Neuronal stem cell (in vitro differentiated cells): Measurements from ENCODE around the gene PILRB.
"Not testable (repeated sequence)": the region's sequence is repeated elsewhere in the genome, so short reads cannot be mapped to it uniquely, and the experiment has no call there.

Source experiments
- DNase-seq: peaks from one replicate; pipeline ENCODE4 v3.0.0-alpha.2; 2013; ENCODE audit warnings: low spot score
- H2AFZ ChIP-seq: one replicate; pipeline ENCODE4 v1.6.1; 2013; ENCODE audit warnings: mild to moderate bottlenecking, low read length, inconsistent platforms
- H2AK5ac ChIP-seq: 2 replicates; pipeline ENCODE4 v1.6.1; 2013; ENCODE audit warnings: low read depth, mild to moderate bottlenecking, inconsistent platforms, low read length, moderate library complexity, mixed read lengths
- H2BK120ac ChIP-seq: 2 replicates; pipeline ENCODE4 v1.6.1; 2013; ENCODE audit warnings: low read depth, mild to moderate bottlenecking, inconsistent platforms, low read length, moderate library complexity, mixed read lengths
- H2BK12ac ChIP-seq: one replicate; pipeline ENCODE4 v1.6.1; 2013; ENCODE audit warnings: low read length, inconsistent platforms
- H2BK15ac ChIP-seq: 2 replicates; pipeline ENCODE4 v1.6.1; 2013; ENCODE audit warnings: mild to moderate bottlenecking, low read length, inconsistent platforms, mixed read lengths
- H2BK5ac ChIP-seq: one replicate; pipeline ENCODE4 v1.6.1; 2013; ENCODE audit warnings: inconsistent platforms, mild to moderate bottlenecking, low read length, moderate library complexity
- H3K14ac ChIP-seq: one replicate; pipeline ENCODE4 v1.6.1; 2013; ENCODE audit warnings: low read length, inconsistent platforms
- H3K18ac ChIP-seq: 2 replicates; pipeline ENCODE4 v1.6.1; 2013; ENCODE audit warnings: low read length, inconsistent platforms
- H3K23ac ChIP-seq: 2 replicates; pipeline ENCODE4 v1.6.1; 2013; ENCODE audit warnings: low read depth, mild to moderate bottlenecking, mixed read lengths, low read length, inconsistent platforms; ENCODE audit not compliant: poor library complexity
- H3K27ac ChIP-seq: replicated peaks from 3 replicates; pipeline ENCODE4 v1.5.1; 2013; ENCODE audit warnings: low read length, inconsistent platforms
- H3K27me3 ChIP-seq, 3 experiments: 2 replicates each; pipeline ENCODE4 v1.6.1; 2013; ENCODE audit warnings: low read length in 3 of 3, mild to moderate bottlenecking in 2 of 3, inconsistent platforms in 1 of 3, low read depth in 1 of 3, mixed read lengths in 1 of 3, moderate library complexity in 1 of 3; ENCODE audit not compliant: control insufficient read depth in 3 of 3, insufficient read depth in 3 of 3
- H3K36me3 ChIP-seq, 2 donors: replicated peaks in 1 of 2; 2 replicates each; pipeline ENCODE4 v1.6.1; 2013; ENCODE audit warnings: low read length in 2 of 2; ENCODE audit not compliant: control insufficient read depth in 2 of 2, insufficient read depth in 2 of 2
- H3K4ac ChIP-seq: 2 replicates; pipeline ENCODE4 v1.6.1; 2013; ENCODE audit warnings: inconsistent platforms, mild to moderate bottlenecking, low read length, moderate library complexity
- H3K4me1 ChIP-seq, 2 donors: 1 replicate in 1 of 2; 2 replicates in 1 of 2; pipeline ENCODE4 v1.6.1; 2013; ENCODE audit warnings: low read length in 2 of 2, low read depth in 1 of 2; ENCODE audit not compliant: control insufficient read depth in 2 of 2, insufficient read depth in 1 of 2
- H3K4me2 ChIP-seq: one replicate; pipeline ENCODE4 v1.6.1; 2013; ENCODE audit warnings: mild to moderate bottlenecking, low read length, inconsistent platforms; ENCODE audit not compliant: insufficient read depth, poor library complexity, severe bottlenecking
- H3K4me3 ChIP-seq, 2 donors: 2 replicates each; pipeline ENCODE4 v1.5.1; 2013; ENCODE audit warnings: low read length in 2 of 2, mild to moderate bottlenecking in 2 of 2, inconsistent platforms in 1 of 2, moderate library complexity in 1 of 2
- H3K79me1 ChIP-seq: one replicate; pipeline ENCODE4 v1.6.1; 2013; ENCODE audit warnings: low read depth, mild to moderate bottlenecking, inconsistent platforms, low read length, moderate library complexity
- H3K9ac ChIP-seq: one replicate; pipeline ENCODE4 v1.6.1; 2013; ENCODE audit warnings: mild to moderate bottlenecking, low read depth, low read length, inconsistent platforms; ENCODE audit not compliant: poor library complexity
- H3K9me3 ChIP-seq, 2 donors: replicated peaks in 1 of 2; 2 replicates each; pipeline versions ENCODE3 to v1.6.1; 2013; ENCODE audit warnings: low read length in 2 of 2, mild to moderate bottlenecking in 2 of 2, inconsistent platforms in 1 of 2, low read depth in 1 of 2, mixed read lengths in 1 of 2, moderate library complexity in 1 of 2; ENCODE audit not compliant: control insufficient read depth in 2 of 2, insufficient read depth in 1 of 2
- H4K8ac ChIP-seq: one replicate; pipeline ENCODE4 v1.6.1; 2013; ENCODE audit warnings: low read depth, mild to moderate bottlenecking, inconsistent platforms, low read length, moderate library complexity
- H4K91ac ChIP-seq: one replicate; pipeline ENCODE4 v1.6.1; 2013; ENCODE audit warnings: low read length, low read depth, mild to moderate bottlenecking, inconsistent platforms; ENCODE audit not compliant: poor library complexity
- WGBS, 2 donors: extraction: QIAGEN DNeasy Blood & Tissue Kit; methylation state at CpG; one replicate each; pipeline ENCODE4 v1.1.7; 2013; ENCODE audit warnings: missing lambda C conversion rate in 2 of 2, mixed read lengths in 1 of 2; ENCODE audit not compliant: insufficient read length in 2 of 2, insufficient replicate concordance in 1 of 2; ENCODE audit errors: extremely low coverage in 2 of 2; 5-methylcytosine and 5-hydroxymethylcytosine counted together

Gene PILRB

DNA sequence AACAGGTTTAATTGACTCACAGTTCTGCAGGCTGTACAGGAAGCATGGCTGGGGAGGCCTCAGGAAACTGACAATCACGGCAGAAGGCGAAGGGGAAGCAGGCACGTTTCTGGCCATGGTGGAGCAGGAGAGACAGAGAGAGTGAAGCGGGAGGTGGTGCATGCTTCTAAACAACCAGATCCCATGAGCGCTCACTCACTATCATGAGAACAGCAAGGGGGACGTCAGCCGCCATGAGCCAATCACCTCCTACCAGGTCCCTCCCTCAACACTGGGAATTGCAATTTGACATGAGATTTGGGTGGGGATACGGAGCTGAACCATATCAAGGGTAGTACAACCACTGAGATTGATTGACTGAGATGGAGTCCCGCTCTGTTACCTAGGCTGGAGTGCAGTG is 32.2 kb upstream of the PILRB start:
- H3K27ac ChIP-seq, H2BK12ac ChIP-seq, H3K4me3 ChIP-seq, DNase-seq, H3K4ac ChIP-seq, H3K23ac ChIP-seq, H2BK120ac ChIP-seq, H3K18ac ChIP-seq, H3K14ac ChIP-seq, H2AK5ac ChIP-seq, H3K79me1 ChIP-seq, H3K4me2 ChIP-seq, H2AFZ ChIP-seq, H4K8ac ChIP-seq, H4K91ac ChIP-seq, H2BK5ac ChIP-seq, H3K27me3 ChIP-seq, H2BK15ac ChIP-seq, H3K9ac ChIP-seq, H3K4me1 ChIP-seq, H3K9me3 ChIP-seq: not testable (repeated sequence)
- peaks cover 2 to 29% of the 10 kb centered on the region in 2 donors for H3K36me3 ChIP-seq
- no CpG with 5 or more reads among the region's 9 CpGs for WGBS, 2 donors

DNA sequence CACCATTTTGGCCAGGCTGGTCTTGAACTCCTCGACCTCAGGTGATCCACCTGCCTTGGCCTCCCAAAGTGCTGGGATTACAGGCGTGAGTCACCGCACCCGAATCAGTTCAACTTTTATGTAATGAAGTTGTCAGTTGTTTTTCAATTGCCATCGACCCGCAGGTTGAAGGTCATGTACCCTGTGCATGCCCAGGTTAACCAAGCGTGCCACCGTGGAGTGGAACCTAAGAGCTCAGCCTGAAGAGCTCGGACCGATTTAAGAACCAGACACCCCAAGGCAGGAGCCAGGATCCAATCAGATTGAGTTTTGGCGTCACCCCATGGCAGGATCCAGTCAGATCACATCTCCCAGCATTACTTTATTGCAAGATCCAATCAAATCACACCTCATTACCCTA is 31.0 kb upstream of the PILRB start:
- H4K91ac ChIP-seq, DNase-seq, H3K4me2 ChIP-seq, H3K9me3 ChIP-seq, H2BK120ac ChIP-seq, H3K27me3 ChIP-seq, H3K27ac ChIP-seq, H2BK5ac ChIP-seq, H3K14ac ChIP-seq, H2BK12ac ChIP-seq, H3K18ac ChIP-seq, H2BK15ac ChIP-seq, H3K79me1 ChIP-seq, H2AK5ac ChIP-seq, H3K9ac ChIP-seq, H3K4me1 ChIP-seq, H3K4me3 ChIP-seq, H4K8ac ChIP-seq, H2AFZ ChIP-seq, H3K23ac ChIP-seq, H3K4ac ChIP-seq: not testable (repeated sequence)
- WGBS, 2 donors = no CpG with 5 or more reads among the region's 11 CpGs
- peaks cover 2 to 28% of the 10 kb centered on the region in 2 donors for H3K36me3 ChIP-seq

DNA sequence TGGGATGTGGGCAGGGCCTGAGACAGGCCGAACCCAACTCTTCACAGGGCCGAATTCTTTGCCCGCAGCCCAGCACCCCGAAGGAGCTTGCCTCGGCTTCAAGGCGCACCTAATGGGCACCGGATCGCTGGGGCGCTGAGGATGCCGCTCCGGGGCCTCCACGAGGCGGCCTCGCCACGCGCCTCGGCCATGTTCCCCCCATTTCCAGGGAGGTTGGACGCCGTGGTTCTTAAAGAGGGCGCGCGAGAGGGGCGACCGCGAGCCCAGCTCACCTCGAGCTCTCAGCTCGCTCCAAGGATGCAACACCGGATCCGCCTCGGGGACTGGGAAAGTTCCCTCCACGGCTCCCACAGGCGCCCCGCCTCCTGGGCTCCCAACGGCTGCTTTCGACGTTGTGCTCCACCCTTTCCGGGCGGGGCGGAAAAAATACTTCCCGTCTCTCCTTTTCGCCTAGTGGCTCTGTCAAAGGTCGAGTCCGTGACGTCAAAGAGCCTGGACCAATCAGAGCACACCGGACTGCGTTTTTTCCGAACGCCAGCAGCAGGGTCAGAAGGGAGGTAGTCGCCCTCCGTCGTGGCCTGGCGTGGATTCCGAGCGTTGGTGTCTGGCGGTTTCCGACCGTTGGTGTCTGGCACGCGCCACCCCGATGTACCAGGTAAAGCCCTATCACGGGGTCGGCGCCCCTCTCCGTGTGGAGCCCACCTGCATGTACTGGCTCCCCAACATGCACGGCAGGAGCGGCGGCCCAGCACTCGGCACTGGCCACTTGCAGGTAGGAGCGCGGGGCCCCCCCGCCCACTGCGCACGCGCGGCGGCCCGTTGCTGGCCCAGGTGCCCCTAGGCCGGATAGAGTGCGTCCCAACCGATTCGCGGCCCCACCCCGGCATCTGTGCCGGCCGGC is 22.1 kb upstream of the PILRB start:
- not testable (repeated sequence) for H3K79me1 ChIP-seq, H2AK5ac ChIP-seq, H3K14ac ChIP-seq, H2BK15ac ChIP-seq, H2BK12ac ChIP-seq, H4K8ac ChIP-seq, H3K4me1 ChIP-seq, H3K27me3 ChIP-seq, H2BK120ac ChIP-seq, H3K9me3 ChIP-seq, H3K4ac ChIP-seq, H4K91ac ChIP-seq
- peak overlapping the region; percentile 90 for H3K9ac ChIP-seq
- H3K18ac ChIP-seq = peak overlapping the region; percentile 95
- H3K36me3 ChIP-seq = peaks cover 0 to 23% of the 10 kb centered on the region in 2 donors
- H3K27ac ChIP-seq = peak overlapping the region; percentile 85
- no CpG with 5 or more reads among the region's 85 CpGs for WGBS, 2 donors
- peak overlapping the region; percentile 66 to 99 for H3K4me3 ChIP-seq
- peak overlapping the region; percentile 93 for H3K23ac ChIP-seq
- peak overlapping the region; percentile 45 for H3K4me2 ChIP-seq
- H2AFZ ChIP-seq = peak overlapping the region; percentile 94
- DNase-seq = peak; percentile 90
- H2BK5ac ChIP-seq = peak overlapping the region; percentile 53

DNA sequence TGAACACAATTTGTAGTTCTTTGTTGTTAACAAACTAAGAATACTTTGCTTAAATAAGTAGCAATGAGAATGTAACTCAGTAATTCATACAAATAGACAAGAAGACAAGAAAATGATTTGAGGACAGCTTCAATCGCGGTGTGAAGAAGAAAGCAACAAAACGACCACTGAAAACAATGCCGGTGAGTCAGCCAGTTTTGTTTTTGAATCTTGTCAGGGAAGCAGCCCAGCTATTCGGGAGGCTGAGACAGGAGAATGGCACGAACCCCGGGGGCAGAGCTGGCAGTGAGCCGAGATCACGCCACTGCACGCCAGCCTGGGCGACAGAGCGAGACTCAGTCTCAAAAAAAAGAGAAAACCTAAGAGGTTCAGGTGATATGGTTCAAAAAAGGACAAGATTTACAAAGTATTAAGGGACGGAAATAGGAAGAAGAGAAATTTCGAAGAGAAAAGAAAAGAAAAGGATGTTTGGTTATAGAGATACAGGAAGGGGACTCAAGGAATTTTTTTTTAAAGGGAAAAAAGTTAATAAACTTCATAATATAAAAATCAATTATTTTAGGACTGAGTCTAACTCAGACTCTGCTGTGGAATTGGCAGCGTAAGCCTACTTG is 19.7 kb upstream of the PILRB start:
- H3K9ac ChIP-seq, H2BK5ac ChIP-seq, H2BK12ac ChIP-seq, H2AK5ac ChIP-seq, H3K18ac ChIP-seq, H3K79me1 ChIP-seq, H3K27me3 ChIP-seq, H2BK15ac ChIP-seq, H3K4ac ChIP-seq, H3K9me3 ChIP-seq, H2BK120ac ChIP-seq, H3K23ac ChIP-seq, H2AFZ ChIP-seq, H3K4me3 ChIP-seq, H3K14ac ChIP-seq, H3K4me2 ChIP-seq, H4K91ac ChIP-seq, H3K4me1 ChIP-seq, H3K27ac ChIP-seq, DNase-seq, H4K8ac ChIP-seq: not testable (repeated sequence)
- H3K36me3 ChIP-seq = peaks cover 4 to 41% of the 10 kb centered on the region in 2 donors
- no CpG with 5 or more reads among the region's 15 CpGs for WGBS, 2 donors
